ENCODE data around the gene RAB3IP.
"Not testable (repeated sequence)": the region's sequence is repeated elsewhere in the genome, so short reads cannot be mapped to it uniquely, and the experiment has no call there.

Gene RAB3IP

DNA sequence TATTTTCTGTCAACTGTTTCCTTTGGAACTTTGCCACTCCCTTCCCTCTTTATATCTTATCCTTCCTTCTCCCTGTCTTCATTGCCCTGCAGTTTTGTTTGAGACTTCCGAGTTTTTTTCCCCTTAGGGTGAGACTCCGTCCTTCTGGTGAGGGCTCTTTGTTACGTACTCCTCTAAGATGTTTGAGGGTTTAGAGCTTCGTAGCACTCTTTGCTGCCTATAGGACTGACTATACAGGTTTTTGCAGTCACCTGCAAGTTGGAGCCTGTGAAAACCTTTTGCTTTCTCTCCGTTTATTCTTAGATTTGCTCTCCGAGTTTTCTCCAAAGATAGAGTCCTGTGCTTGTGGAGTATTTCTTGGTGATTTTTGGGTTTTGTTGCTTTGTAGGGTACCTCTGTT is 44.7 kb downstream of the RAB3IP start:
- Mint-ChIP-seq H3K27me3 (no peaks in the 10 kb centered on the region), H3K27ac (no peak overlapping the region), H3K36me3 (ENCODE audit: insufficient read depth) (peaks cover 3% of the 10 kb centered on the region), H3K4me1 (ENCODE audit: low read depth in 2 of 2) (peaks cover 4 to 8% of the 10 kb centered on the region in 2 donors), H3K9me3 (peaks cover 0 to 14% of the 10 kb centered on the region in 2 donors), H3K4me3 (no peak overlapping the region)
- DNase-seq (no peak), ATAC-seq (replicated peaks) (no peak)

DNA sequence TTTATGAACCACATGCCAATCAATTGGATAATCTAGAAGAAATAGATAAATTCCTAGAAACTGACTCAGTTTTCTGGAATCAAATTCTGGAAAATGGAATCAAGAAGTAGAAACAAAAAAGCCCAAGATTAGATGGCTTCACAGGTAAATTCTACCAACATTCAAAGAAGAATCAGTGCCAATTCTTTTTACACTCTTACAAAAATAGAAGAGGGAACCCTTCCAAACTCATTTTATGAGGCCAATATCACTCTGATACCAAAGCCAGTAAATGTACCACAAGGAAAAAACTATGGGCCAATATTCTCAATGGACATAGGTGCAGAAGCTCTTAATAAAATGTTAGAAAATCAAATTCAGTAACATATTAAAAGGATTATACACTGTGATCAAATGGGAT is 50.7 kb downstream of the RAB3IP start:
- no peaks in the 10 kb centered on the region for H3K27me3 Mint-ChIP-seq
- peaks cover 6 to 30% of the 10 kb centered on the region in 2 donors for H3K9me3 Mint-ChIP-seq
- H3K27ac Mint-ChIP-seq = no peak overlapping the region
- peaks cover 0 to 4% of the 10 kb centered on the region in 2 donors for H3K4me1 Mint-ChIP-seq (ENCODE audit: low read depth in 2 of 2)
- no peak overlapping the region for H3K4me3 Mint-ChIP-seq
- H3K36me3 Mint-ChIP-seq (ENCODE audit: insufficient read depth) = peaks cover 3% of the 10 kb centered on the region
- DNase-seq (no peak), ATAC-seq (replicated peaks) (no peak)

DNA sequence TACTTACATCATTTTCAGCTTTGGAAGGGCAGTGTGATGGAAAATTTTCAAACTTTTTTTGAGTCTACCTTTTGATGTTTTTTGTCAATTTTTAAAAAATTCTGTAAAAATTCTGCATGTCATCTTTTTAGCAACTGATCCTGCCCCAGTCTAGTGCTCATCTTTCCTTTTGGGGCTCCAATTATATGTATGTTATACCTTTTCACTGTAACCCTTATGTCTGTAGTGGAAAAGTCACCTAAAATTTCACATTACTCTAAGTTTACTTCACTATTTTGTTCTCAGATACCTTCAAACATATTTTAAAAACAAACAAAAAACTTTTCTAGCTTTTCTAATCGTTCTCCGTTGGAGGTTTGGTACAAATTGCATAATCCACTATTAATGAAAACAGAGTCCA is 53.9 kb downstream of the RAB3IP start:
- H3K27me3 Mint-ChIP-seq = no peaks in the 10 kb centered on the region
- no peaks in the 10 kb centered on the region for H3K4me1 Mint-ChIP-seq (ENCODE audit: low read depth in 2 of 2)
- H3K9me3 Mint-ChIP-seq = peaks cover 6 to 30% of the 10 kb centered on the region in 2 donors
- no peak overlapping the region for H3K4me3 Mint-ChIP-seq
- no peak overlapping the region for H3K27ac Mint-ChIP-seq
- ATAC-seq (replicated peaks) = no peak
- DNase-seq = no peak
- H3K36me3 Mint-ChIP-seq (ENCODE audit: insufficient read depth) = peaks cover 12% of the 10 kb centered on the region

DNA sequence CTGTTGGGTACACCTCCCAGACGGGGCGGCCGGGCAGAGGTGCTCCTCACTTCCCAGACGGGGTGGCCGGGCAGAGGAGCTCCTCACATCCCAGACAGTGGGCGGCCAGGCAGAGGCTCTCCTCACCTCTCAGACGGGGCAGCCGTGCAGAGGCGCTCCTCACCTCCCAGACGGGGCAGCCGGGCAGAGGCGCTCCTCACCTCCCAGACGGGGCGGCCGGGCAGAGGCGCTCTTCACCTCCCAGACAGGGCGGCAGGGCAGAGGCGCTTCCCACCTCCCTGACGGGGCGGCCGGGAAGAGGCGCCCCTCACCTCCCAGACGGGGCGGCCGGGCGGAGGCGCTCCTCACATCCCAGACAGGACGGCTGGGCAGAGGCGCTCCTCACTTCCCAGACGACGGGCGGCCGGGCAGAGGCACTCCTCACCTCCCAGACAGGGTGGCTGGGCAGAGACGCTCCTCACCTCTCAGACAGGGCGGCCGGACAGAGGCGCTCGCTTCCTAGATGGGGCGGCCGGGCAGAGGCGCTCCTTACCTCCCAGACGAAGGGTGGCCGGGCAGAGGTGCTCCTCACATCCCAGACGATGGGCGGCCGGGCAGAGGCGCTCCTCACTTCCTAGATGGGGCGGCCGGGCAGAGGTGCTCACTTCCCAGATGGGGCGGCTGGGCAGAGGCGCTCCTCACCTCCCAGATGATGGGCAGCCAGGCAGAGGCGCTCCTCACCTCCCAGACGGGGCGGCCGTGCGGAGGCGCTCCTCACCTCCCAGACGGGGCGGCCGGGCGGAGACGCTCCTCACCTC is 68.6 kb downstream of the RAB3IP start:
- H3K4me1 Mint-ChIP-seq (ENCODE audit: low read depth in 2 of 2); H3K27ac Mint-ChIP-seq; H3K9me3 Mint-ChIP-seq; DNase-seq; H3K36me3 Mint-ChIP-seq (ENCODE audit: insufficient read depth); H3K27me3 Mint-ChIP-seq; H3K4me3 Mint-ChIP-seq; ATAC-seq (replicated peaks): not testable (repeated sequence)

DNA sequence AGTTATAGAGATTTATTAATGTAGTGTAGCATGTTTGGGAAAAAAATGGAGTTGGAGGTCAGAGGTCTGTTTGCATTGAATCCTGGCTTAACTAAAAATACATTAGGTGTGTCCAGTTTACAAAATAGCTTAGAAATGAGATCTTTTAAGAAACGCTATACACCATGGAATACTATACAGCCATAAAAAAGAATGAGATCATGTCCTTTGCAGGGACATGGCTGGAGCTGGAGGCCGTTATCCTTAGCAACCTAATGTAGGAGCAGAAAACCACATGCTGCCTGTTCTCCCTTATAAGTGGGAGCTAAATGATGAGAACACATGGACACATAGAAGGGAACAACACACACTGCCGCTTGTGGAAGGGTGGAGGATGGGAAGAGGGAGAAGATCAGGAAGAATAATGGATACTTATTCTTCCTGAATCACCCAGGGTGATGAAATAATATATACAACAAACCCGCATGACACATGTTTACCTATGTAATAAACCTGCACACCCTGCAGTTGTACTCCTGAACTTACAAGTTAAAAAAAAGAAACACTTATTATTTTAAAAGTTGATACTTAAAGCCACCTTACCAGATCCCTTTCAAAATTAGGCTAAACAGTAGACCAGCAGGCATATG is 72.3 kb downstream of the RAB3IP start:
- Mint-ChIP-seq H3K4me3 (no peak overlapping the region), H3K36me3 (ENCODE audit: insufficient read depth) (peaks cover 3% of the 10 kb centered on the region), H3K27me3 (no peaks in the 10 kb centered on the region), H3K4me1 (ENCODE audit: low read depth in 2 of 2) (no peaks in the 10 kb centered on the region), H3K27ac (no peak overlapping the region), H3K9me3 (peaks cover 0 to 5% of the 10 kb centered on the region in 2 donors)
- DNase-seq (no peak), ATAC-seq (replicated peaks) (no peak)

DNA sequence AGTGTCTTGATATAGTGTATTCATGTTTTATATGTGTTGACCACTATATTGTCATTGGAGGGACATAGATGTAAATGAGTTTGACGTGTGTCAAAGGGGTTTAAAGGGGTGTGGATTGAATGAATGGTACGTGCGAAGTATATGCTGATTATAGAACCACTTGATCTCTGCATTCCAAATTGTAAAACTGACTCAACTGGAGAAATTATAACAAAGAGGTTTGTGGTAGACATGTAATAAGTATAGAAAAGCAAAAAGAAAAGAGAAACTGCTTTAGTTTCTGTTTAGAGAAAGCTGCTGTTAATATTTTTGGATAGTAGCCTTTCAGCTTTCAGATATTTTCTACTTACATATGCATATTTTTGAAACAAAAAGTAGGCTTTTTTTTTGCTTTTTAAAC is 77.4 kb downstream of the RAB3IP start:
- H3K27me3 Mint-ChIP-seq = no peaks in the 10 kb centered on the region
- no peaks in the 10 kb centered on the region for H3K4me1 Mint-ChIP-seq (ENCODE audit: low read depth in 2 of 2)
- H3K9me3 Mint-ChIP-seq = no peaks in the 10 kb centered on the region
- H3K36me3 Mint-ChIP-seq (ENCODE audit: insufficient read depth) = no peaks in the 10 kb centered on the region
- DNase-seq (no peak), ATAC-seq (replicated peaks) (no peak)
- H3K4me3 Mint-ChIP-seq = no peak overlapping the region
- H3K27ac Mint-ChIP-seq = no peak overlapping the region

DNA sequence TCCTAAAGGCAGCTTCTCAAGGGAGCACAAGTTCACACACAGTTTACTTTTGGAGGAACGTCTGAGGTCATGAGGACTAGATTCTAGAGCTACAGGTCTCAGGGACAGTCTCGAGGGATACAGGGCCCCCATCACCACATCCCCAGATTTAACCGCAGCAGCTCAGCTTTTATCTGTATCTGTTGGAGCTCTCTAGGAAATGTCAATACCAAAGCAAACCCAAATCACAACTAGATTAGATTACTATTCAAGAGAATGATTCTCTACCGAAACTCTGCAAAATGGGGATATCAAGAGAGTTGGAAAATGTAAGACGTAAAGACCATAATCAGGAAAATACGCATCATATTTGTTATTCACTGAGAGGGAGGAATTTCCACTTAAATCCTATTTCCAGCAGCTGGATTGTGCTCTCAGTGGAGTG is 82.4 kb downstream of the RAB3IP start:
- H3K27me3 Mint-ChIP-seq = peaks cover 0 to 10% of the 10 kb centered on the region in 2 donors
- no peaks in the 10 kb centered on the region for H3K36me3 Mint-ChIP-seq (ENCODE audit: insufficient read depth)
- H3K4me1 Mint-ChIP-seq (ENCODE audit: low read depth in 2 of 2) = no peaks in the 10 kb centered on the region
- ATAC-seq (replicated peaks) (no peak), DNase-seq (no peak)
- no peaks in the 10 kb centered on the region for H3K9me3 Mint-ChIP-seq
- H3K27ac Mint-ChIP-seq = no peak overlapping the region
- H3K4me3 Mint-ChIP-seq = no peak overlapping the region

DNA sequence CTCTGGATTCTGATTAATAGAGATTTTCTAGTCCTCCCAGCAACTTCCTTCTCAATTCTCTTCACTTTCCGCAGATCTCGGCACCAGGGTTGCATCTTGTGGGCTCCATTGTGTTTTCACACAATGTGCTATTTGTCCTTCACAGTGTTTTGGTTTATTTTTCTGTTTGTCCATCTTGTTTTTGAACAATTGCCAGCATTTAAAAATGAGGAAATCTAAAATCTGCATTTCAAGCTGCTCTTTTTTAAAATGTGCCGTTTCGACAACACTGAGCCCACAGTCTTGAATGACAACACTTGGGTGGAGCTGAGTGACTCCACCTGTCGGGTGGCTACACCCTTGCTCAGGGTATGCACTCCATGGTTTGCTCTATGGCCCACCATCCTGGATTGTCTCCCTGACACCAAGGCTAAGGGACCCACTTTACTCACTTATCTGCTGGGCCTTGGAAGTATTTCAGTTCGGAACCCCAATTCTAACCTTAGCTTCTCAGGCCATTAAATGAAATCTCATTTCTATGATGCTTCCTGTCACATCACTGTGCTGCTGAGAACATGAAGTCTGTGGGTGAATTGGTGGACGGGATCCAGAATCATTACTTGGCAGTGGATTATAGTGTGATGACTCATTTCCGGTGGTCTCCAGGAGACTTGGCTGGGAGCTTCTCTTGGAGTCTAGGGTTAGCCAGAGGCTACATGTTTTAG is 82.9 kb downstream of the RAB3IP start:
- H3K27ac Mint-ChIP-seq = no peak overlapping the region
- DNase-seq (no peak), ATAC-seq (replicated peaks) (no peak)
- no peaks in the 10 kb centered on the region for H3K9me3 Mint-ChIP-seq
- no peaks in the 10 kb centered on the region for H3K4me1 Mint-ChIP-seq (ENCODE audit: low read depth in 2 of 2)
- no peaks in the 10 kb centered on the region for H3K36me3 Mint-ChIP-seq (ENCODE audit: insufficient read depth)
- no peak overlapping the region for H3K4me3 Mint-ChIP-seq
- H3K27me3 Mint-ChIP-seq = peaks cover 3 to 10% of the 10 kb centered on the region in 2 donors

DNA sequence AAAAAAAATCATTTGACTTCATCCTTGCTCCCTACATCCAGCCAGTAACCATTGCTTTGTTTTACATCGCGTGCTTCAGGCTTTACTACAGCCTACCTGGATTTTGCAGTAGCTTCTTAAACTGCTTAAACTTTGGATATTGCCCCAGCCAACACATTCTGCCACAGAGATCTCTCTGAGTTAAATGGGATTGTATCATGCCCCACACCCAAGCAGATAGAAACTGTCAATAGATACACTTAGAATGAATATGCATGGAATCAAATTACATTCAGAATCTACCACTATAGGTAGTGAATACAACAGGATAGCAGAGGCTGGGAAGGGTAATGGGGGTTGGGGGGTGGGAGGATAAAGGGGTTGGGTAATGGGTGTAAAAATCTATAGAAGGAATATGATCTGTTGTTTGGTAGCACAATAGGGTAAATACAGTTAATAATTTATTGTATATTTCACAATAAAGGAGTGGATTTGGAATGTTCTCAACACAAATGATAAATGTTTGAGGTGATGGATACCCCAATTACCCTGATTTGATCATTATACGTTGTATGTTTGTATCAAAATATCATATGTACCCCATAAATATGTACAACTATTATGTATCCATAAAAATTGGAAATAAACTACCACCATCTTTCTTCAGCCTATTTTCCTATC is 83.7 kb downstream of the RAB3IP start:
- Mint-ChIP-seq H3K4me3 (no peak overlapping the region), H3K27me3 (peaks cover 10 to 17% of the 10 kb centered on the region in 2 donors), H3K4me1 (ENCODE audit: low read depth in 2 of 2) (no peaks in the 10 kb centered on the region), H3K9me3 (no peaks in the 10 kb centered on the region), H3K27ac (no peak overlapping the region), H3K36me3 (ENCODE audit: insufficient read depth) (no peaks in the 10 kb centered on the region)
- ATAC-seq (replicated peaks) (no peak), DNase-seq (no peak)

DNA sequence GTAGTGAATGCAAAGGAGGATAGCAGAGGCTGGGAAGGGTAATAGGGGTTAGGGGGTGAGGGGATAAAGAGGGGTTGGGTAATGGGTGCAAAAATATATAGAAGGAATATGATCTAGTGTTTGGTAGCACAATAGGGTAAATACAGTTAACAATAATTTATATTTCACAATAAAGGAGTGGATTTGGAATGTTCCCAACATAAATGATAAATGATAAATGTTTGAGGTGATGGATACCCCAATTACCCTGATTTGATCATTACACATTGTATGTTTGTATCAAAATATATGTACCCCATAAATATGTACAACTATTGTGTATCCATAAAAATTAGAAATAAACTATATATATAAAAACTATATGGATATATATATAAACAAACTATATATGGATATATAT is 85.4 kb downstream of the RAB3IP start:
- no peak for ATAC-seq (replicated peaks)

GRCh38 chr12:69824966-69825560 is 86.4 kb downstream of the RAB3IP start, which contains the start of gene MYRFL:
TSS of gene MYRFL (plus strand) at chr12:69825227. CDS start at chr12:69825518, 291 bp downstream.
- Mint-ChIP-seq H3K9me3 (no peaks in the 10 kb centered on the region), H3K4me3 (no peak within 1 kb of the TSS), H3K27ac (no peak within 1 kb of the TSS), H3K27me3 (peaks cover 19 to 32% of the 10 kb centered on the region in 2 donors), H3K36me3 (ENCODE audit: insufficient read depth) (no peaks in the 10 kb centered on the region), H3K4me1 (ENCODE audit: low read depth in 2 of 2) (no peaks in the 10 kb centered on the region)
- DNase-seq = no peak
- no peak for ATAC-seq (replicated peaks)

More for the DNA sequence above, 85.4 kb downstream of the RAB3IP start:
- H3K36me3 Mint-ChIP-seq (ENCODE audit: insufficient read depth) = no peaks in the 10 kb centered on the region
- no peaks in the 10 kb centered on the region for H3K4me1 Mint-ChIP-seq (ENCODE audit: low read depth in 2 of 2)
- peaks cover 12 to 27% of the 10 kb centered on the region in 2 donors for H3K27me3 Mint-ChIP-seq
- DNase-seq = no peak
- H3K4me3 Mint-ChIP-seq = no peak overlapping the region
- H3K27ac Mint-ChIP-seq = no peak overlapping the region
- H3K9me3 Mint-ChIP-seq = no peaks in the 10 kb centered on the region

- no peak overlapping the region for H3K27ac Mint-ChIP-seq
- no peak for DNase-seq
- peaks cover 33 to 46% of the 10 kb centered on the region in 2 donors for H3K27me3 Mint-ChIP-seq
- no peaks in the 10 kb centered on the region for H3K4me1 Mint-ChIP-seq (ENCODE audit: low read depth in 2 of 2)
- H3K9me3 Mint-ChIP-seq = no peaks in the 10 kb centered on the region
- H3K36me3 Mint-ChIP-seq (ENCODE audit: insufficient read depth) = no peaks in the 10 kb centered on the region
- no peak overlapping the region for H3K4me3 Mint-ChIP-seq
- no peak for ATAC-seq (replicated peaks)
These were observed 90.2 kb downstream of the RAB3IP start for GRCh38 chr12:69828897-69829296.

- Mint-ChIP-seq H3K36me3 (ENCODE audit: insufficient read depth) (no peaks in the 10 kb centered on the region), H3K9me3 (no peaks in the 10 kb centered on the region), H3K4me3 (no peak overlapping the region), H3K27me3 (peaks cover 27 to 34% of the 10 kb centered on the region in 2 donors), H3K27ac (no peak overlapping the region), H3K4me1 (ENCODE audit: low read depth in 2 of 2) (no peaks in the 10 kb centered on the region)
- ATAC-seq (replicated peaks) = no peak
- DNase-seq = no peak
These were observed 95.0 kb downstream of the RAB3IP start for GRCh38 chr12:69833696-69834095.
